Neuron (in vitro differentiated cells): ENCODE results near the gene ACTR6.
"Not testable (repeated sequence)": the region's sequence is repeated elsewhere in the genome, so short reads cannot be mapped to it uniquely, and the experiment has no call there.

Experiments used
- H2AFZ ChIP-seq: one replicate; pipeline ENCODE4 v1.6.1; 2013; ENCODE audit warnings: low read depth, mild to moderate bottlenecking, inconsistent platforms, low read length, moderate library complexity
- H3K27me3 ChIP-seq: one replicate; pipeline ENCODE4 v1.6.1; 2013; ENCODE audit warnings: low read length; ENCODE audit not compliant: insufficient read depth
- H3K36me3 ChIP-seq: one replicate; pipeline ENCODE4 v1.6.1; 2013; ENCODE audit warnings: low read length; ENCODE audit not compliant: insufficient read depth
- H3K4me1 ChIP-seq: one replicate; pipeline ENCODE4 v1.6.1; 2013; ENCODE audit warnings: low read length; ENCODE audit not compliant: insufficient read depth
- H3K4me3 ChIP-seq: 2 replicates; pipeline ENCODE4 v1.5.1; 2013; ENCODE audit warnings: mild to moderate bottlenecking, low read length, moderate library complexity
- H3K9me3 ChIP-seq: one replicate; pipeline ENCODE4 v1.6.1; 2013; ENCODE audit warnings: low read length

ACTR6 gene

DNA sequence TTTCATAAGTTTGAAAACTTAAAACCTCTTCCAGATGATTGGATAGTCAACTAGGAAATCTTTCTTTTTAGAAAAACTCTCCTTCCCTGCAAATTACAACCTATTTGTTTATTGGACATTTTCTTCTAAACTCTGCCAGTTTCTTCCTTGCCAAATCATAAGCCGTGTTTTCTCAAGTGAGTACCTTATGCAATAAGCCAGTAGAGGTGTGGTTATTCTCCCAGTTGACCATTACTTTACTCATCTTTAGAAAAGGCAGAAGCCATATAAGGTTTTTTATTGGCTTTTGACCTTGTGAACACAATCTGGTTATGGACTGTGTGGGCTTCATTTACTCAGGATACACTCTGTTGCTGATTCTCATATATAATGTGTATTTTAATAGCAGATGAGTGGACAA is 14.6 kb downstream of the ACTR6 start:
- Histone ChIP-seq H2AFZ (no peak overlapping the region), H3K27me3 (no peaks in the 10 kb centered on the region), H3K4me1 (no peaks in the 10 kb centered on the region), H3K4me3 (no peak overlapping the region), H3K36me3 (peaks cover 67% of the 10 kb centered on the region), H3K9me3 (no peaks in the 10 kb centered on the region)

- no peak overlapping the region for H2AFZ ChIP-seq
- no peaks in the 10 kb centered on the region for H3K4me1 ChIP-seq
- no peaks in the 10 kb centered on the region for H3K27me3 ChIP-seq
- H3K36me3 ChIP-seq, result peaks cover 67% of the 10 kb centered on the region
- no peak overlapping the region for H3K4me3 ChIP-seq
- H3K9me3 ChIP-seq, result no peaks in the 10 kb centered on the region
Measured at GRCh38 chr12:100216337-100216736, 15.7 kb downstream of the ACTR6 start.

DNA sequence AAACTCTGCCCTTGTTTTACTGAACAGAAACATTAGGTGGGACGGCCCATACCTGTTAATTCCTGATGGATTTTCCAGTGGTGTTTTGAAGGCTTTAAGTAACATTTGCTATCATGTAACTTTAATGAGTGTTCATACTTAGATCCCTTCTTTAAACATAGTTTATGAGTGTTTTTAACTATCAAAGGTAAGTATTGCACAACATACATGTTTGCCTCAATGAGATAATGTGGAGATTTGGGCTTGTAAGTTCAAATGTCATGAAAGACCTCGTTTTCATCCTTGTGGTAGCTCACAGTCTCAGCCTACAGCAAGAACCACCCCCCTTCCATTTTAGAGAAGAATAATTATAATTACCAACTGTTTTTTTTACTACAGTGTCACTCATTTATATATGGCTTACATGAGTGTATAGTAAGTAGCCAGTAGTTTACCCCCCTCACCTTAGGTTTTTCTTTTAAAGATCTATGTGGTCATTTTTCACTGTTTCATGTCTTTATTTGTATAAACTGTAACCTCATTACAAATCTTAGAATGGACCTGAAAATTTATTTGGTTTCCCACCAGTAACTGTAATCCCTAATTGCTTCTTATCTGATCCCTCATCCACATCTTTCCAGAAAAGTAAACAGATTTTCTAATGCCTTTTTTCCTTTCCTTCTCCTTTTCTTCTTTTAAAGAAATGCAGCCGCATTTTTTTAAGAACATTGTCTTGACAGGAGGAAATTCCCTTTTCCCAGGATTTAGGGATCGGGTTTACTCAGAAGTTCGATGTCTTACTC is 18.9 kb downstream of the ACTR6 start:
- Histone ChIP-seq H3K9me3 (no peaks in the 10 kb centered on the region), H3K4me1 (no peaks in the 10 kb centered on the region), H3K27me3 (no peaks in the 10 kb centered on the region), H3K36me3 (peaks cover 58% of the 10 kb centered on the region), H3K4me3 (no peak overlapping the region), H2AFZ (no peak overlapping the region)

DNA sequence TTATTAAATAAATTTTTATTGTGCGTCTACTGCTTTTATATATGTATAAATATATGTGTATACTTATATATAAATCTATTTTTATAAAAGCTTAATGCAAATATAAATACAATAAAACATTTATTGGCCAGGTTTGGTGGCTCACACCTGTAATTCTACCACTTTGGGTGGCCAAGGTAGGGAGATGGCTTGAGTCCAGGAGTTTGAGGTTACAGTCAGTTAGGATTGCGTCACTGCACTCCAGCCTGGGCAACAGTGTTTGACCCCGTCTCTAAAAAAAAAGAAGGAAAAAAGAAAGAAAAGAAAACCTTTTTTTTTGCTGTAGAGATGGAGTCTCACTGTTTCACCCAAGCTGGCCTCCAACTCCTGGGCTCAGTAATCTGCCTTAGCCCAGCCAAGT is 20.9 kb downstream of the ACTR6 start:
- no peak overlapping the region for H3K4me3 ChIP-seq
- H2AFZ ChIP-seq, result no peak overlapping the region
- peaks cover 54% of the 10 kb centered on the region for H3K36me3 ChIP-seq
- H3K4me1 ChIP-seq, result no peaks in the 10 kb centered on the region
- H3K27me3 ChIP-seq, result no peaks in the 10 kb centered on the region
- H3K9me3 ChIP-seq, result no peaks in the 10 kb centered on the region

GRCh38 chr12:100222173-100222572 is 21.6 kb downstream of the ACTR6 start:
- H3K36me3 ChIP-seq, result peaks cover 54% of the 10 kb centered on the region
- H2AFZ ChIP-seq, H3K9me3 ChIP-seq, H3K4me1 ChIP-seq, H3K4me3 ChIP-seq, H3K27me3 ChIP-seq: not testable (repeated sequence)

- H3K36me3 ChIP-seq, result peaks cover 25% of the 10 kb centered on the region
- no peak overlapping the region for H3K4me3 ChIP-seq
- H2AFZ ChIP-seq, result no peak overlapping the region
- H3K27me3 ChIP-seq, result no peaks in the 10 kb centered on the region
- H3K4me1 ChIP-seq, result no peaks in the 10 kb centered on the region
- H3K9me3 ChIP-seq, result no peaks in the 10 kb centered on the region
Measured at GRCh38 chr12:100225491-100225890, 24.9 kb downstream of the ACTR6 start.

DNA sequence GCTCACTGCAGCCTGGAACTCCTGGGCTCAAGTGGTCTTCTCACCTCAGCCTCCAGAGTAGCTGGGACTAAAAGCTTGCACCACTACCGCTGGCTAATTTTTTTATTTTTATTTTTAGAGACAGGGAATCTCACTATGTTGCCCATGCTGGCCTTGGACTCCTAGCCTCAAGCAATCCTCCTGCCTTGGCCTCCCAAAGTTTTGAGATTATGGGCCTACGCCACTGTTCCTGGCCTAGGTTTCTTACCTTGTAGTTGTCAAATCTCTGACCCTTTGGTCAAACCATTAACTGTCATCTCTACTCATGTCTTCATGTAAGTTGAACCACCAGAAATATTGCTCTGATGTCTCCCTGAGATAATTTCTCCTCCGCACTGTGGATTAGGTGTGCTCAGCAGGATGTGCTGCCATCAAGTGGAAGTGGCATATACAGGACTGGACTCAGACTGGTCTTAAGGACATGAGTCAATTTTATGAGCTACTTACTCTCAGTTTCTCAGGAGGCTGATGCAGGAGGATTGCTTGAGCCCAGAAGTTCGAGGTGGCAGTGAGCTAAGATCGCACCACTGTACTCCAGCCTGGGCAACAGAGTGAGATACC is 28.5 kb downstream of the ACTR6 start:
- Histone ChIP-seq H2AFZ (no peak overlapping the region), H3K36me3 (peaks cover 9% of the 10 kb centered on the region), H3K9me3 (no peaks in the 10 kb centered on the region), H3K4me3 (no peak overlapping the region), H3K4me1 (no peaks in the 10 kb centered on the region), H3K27me3 (no peaks in the 10 kb centered on the region)

DNA sequence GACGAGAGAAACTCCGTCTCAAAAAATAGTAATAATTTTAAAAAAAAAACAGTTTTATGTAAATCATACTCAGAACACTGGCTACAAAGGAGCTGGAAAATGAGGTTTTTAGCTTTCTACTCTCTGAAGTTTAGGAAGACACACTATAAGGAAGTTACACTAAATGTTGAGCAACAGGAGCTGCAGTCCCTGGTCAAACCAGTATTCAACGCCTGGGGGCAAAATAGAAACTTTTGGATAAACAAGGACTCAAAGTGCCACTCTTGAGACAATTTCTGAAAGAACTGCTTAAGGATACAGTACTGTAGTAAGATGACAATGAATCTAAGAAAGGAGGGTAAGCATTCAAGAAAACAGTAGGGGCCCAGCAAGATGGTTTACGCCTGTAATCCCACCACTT is 29.3 kb downstream of the ACTR6 start:
- Histone ChIP-seq H3K36me3 (peaks cover 9% of the 10 kb centered on the region), H3K9me3 (no peaks in the 10 kb centered on the region), H2AFZ (no peak overlapping the region), H3K27me3 (no peaks in the 10 kb centered on the region), H3K4me1 (no peaks in the 10 kb centered on the region), H3K4me3 (no peak overlapping the region)

GRCh38 chr12:100231873-100232272 is 31.3 kb downstream of the ACTR6 start:
- H3K4me1 ChIP-seq, result not testable (repeated sequence)

GRCh38 chr12:100234166-100234565 is 33.6 kb downstream of the ACTR6 start:
- Histone ChIP-seq H3K4me3 (no peak overlapping the region), H3K4me1 (no peaks in the 10 kb centered on the region), H3K36me3 (no peaks in the 10 kb centered on the region), H3K9me3 (no peaks in the 10 kb centered on the region), H3K27me3 (no peaks in the 10 kb centered on the region), H2AFZ (no peak overlapping the region)

More at GRCh38 chr12:100231873-100232272, 31.3 kb downstream of the ACTR6 start:
- not testable (repeated sequence) for H3K9me3 ChIP-seq, H3K27me3 ChIP-seq, H3K4me3 ChIP-seq, H2AFZ ChIP-seq, H3K36me3 ChIP-seq

- no peaks in the 10 kb centered on the region for H3K27me3 ChIP-seq
- no peaks in the 10 kb centered on the region for H3K9me3 ChIP-seq
- no peaks in the 10 kb centered on the region for H3K36me3 ChIP-seq
- H2AFZ ChIP-seq, result no peak overlapping the region
- no peak overlapping the region for H3K4me3 ChIP-seq
- H3K4me1 ChIP-seq, result no peaks in the 10 kb centered on the region
Measured at GRCh38 chr12:100234591-100235304, 34.1 kb downstream of the ACTR6 start.

- Histone ChIP-seq H3K4me1 (no peaks in the 10 kb centered on the region), H2AFZ (no peak overlapping the region), H3K27me3 (no peaks in the 10 kb centered on the region), H3K4me3 (no peak overlapping the region), H3K9me3 (no peaks in the 10 kb centered on the region), H3K36me3 (no peaks in the 10 kb centered on the region)
Measured at GRCh38 chr12:100238801-100239200, 38.2 kb downstream of the ACTR6 start.

DNA sequence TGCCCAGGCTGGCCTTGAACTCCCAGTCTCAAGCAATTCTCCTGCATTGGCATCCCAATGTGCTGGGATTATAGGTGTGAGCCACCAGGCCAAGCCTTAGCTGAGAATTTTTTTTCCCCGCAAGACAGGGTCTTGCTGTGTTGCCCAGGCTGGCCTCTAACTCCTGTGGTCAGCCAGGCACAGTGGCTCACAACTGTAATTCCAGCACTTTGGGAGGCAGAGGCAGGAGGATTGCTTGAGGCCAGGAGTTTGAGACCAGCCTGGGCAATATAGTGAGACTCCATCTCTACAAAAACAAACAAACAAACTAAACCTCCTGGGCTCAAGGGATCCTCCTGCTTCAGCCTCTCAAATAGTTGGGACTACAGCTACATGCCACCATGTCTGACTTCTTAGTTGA is 39.0 kb downstream of the ACTR6 start:
- Histone ChIP-seq H3K36me3 (no peaks in the 10 kb centered on the region), H3K4me3 (no peak overlapping the region), H3K4me1 (no peaks in the 10 kb centered on the region), H2AFZ (no peak overlapping the region), H3K27me3 (no peaks in the 10 kb centered on the region), H3K9me3 (no peaks in the 10 kb centered on the region)
